Colonic mucosa (tissue), 4 donors: Measurements from ENCODE around the gene NR3C2. TPM values are rescaled to one million over a fixed set of nuclear protein-coding genes. Genes with fewer than 3 reads are reported as not detected.

Experiments used
- DNase-seq: peaks from one replicate; pipeline ENCODE4 v3.0.0-alpha.2; 2020
- H3K27ac ChIP-seq: fragments of 200-600 bp; one replicate; pipeline ENCODE4 v1.8.0; 2021
- H3K27me3 ChIP-seq: fragments of 200-600 bp; one replicate; pipeline ENCODE4 v1.8.0; 2021
- H3K36me3 ChIP-seq: fragments of 200-600 bp; one replicate; pipeline ENCODE4 v1.8.0; 2021
- H3K4me1 ChIP-seq: fragments of 200-600 bp; one replicate; pipeline ENCODE4 v1.8.0; 2021; ENCODE audit warnings: mild to moderate bottlenecking
- H3K4me3 ChIP-seq: fragments of 200-600 bp; one replicate; pipeline ENCODE4 v1.8.0; 2021
- H3K9ac ChIP-seq, 2 donors: one replicate each; pipeline ENCODE4 v1.7.0; 2013; ENCODE audit warnings: control low read depth in 2 of 2, low read depth in 2 of 2, low read length in 2 of 2
- H3K9me3 ChIP-seq: fragments of 200-600 bp; one replicate; pipeline ENCODE4 v1.8.0; 2021
- CTCF ChIP-seq: fragments of 200-600 bp; IDR thresholded peaks from one replicate; pipeline ENCODE4 v1.8.0; 2022; ENCODE audit warnings: antibody characterized with exemption, mild to moderate bottlenecking
- intact Hi-C: fragments of 100-400 bp; cut with DNase I; formaldehyde crosslinking; loops from one replicate; pipeline ENCODE4 v1.14.1; 2022
- total RNA-seq, 2 donors: library from RNA; stranded (reverse); fragmentation: NEBNext Ultra II Directional in 1 of 2; extraction: Animal tissue kit (Norgen Biotek cat#: 25700) in 1 of 2; gene quantifications; one replicate each; pipeline ENCODE4 v1.2.1, GENCODE V29; 2021
- donor health status: healthy.
- donor health status: DM: no; HTN: no; CAD: no.
- donor health status: DM: no; HTN: no; CAD: no.

NR3C2 gene
- total RNA-seq, 2 donors from 2014 or later = 74.8 to 96.0 TPM

- Histone ChIP-seq H3K4me3 (no peak overlapping the region), H3K36me3 (no peaks in the 10 kb centered on the region), H3K4me1 (no peaks in the 10 kb centered on the region), H3K27ac (no peak overlapping the region), H3K27me3 (no peaks in the 10 kb centered on the region), H3K9ac (no peak overlapping the region), H3K9me3 (no peaks in the 10 kb centered on the region)
- intact Hi-C loops = no loop called here
- no peak for TF ChIP-seq CTCF
- DNase-seq = no peak
Measured at GRCh38 chr4:148259841-148260240, 182.4 kb downstream of the NR3C2 start.

GRCh38 chr4:148258535-148258934, 183.7 kb downstream of the NR3C2 start:
- no peaks in the 10 kb centered on the region for H3K4me1 ChIP-seq
- H3K36me3 ChIP-seq = no peaks in the 10 kb centered on the region
- no peak overlapping the region for H3K9ac ChIP-seq
- no peaks in the 10 kb centered on the region for H3K27me3 ChIP-seq
- H3K27ac ChIP-seq = no peak overlapping the region
- H3K4me3 ChIP-seq = no peak overlapping the region
- intact Hi-C loops = no loop called here
- TF ChIP-seq CTCF = no peak
- no peak for DNase-seq
- no peaks in the 10 kb centered on the region for H3K9me3 ChIP-seq

- no peak for DNase-seq
- intact Hi-C loops = no loop called here
- no peak overlapping the region for H3K9ac ChIP-seq
- no peaks in the 10 kb centered on the region for H3K36me3 ChIP-seq
- no peak for TF ChIP-seq CTCF
- H3K9me3 ChIP-seq = no peaks in the 10 kb centered on the region
- H3K4me1 ChIP-seq = no peaks in the 10 kb centered on the region
- H3K27ac ChIP-seq = no peak overlapping the region
- no peak overlapping the region for H3K4me3 ChIP-seq
- no peaks in the 10 kb centered on the region for H3K27me3 ChIP-seq
Measured at GRCh38 chr4:148255344-148255720, 186.9 kb downstream of the NR3C2 start.

- no peak overlapping the region for H3K9ac ChIP-seq
Measured at GRCh38 chr4:148254621-148255343, 187.4 kb downstream of the NR3C2 start.

DNA sequence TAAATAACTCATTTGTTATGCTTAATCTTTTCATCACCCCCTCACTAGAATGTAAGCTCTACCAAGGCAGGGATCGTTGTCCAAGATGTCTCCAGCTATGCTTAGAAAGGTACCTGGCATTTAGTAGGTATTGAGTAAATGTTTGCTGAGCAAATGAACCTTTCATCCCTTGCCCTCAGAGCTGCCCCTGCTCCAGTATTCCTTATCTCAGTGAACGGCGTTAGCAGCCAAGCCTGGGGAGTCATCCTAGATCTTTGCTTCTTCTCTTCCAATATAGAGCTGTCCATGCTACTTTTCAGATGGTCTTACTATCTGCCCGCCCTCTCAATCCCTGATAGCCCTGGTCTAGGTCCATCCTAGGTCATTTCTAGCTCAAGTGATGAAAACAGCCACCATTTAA, 188.4 kb downstream of the NR3C2 start:
- DNase-seq = no peak
- Histone ChIP-seq H3K27me3 (no peaks in the 10 kb centered on the region), H3K4me3 (no peak overlapping the region), H3K9ac (no peak overlapping the region), H3K36me3 (no peaks in the 10 kb centered on the region), H3K9me3 (no peaks in the 10 kb centered on the region), H3K27ac (no peak overlapping the region), H3K4me1 (no peaks in the 10 kb centered on the region)
- intact Hi-C loops = no loop called here
- no peak for TF ChIP-seq CTCF

More at GRCh38 chr4:148254621-148255343, 187.4 kb downstream of the NR3C2 start:
- no peaks in the 10 kb centered on the region for H3K9me3 ChIP-seq
- intact Hi-C loops = no loop called here
- DNase-seq = no peak
- H3K36me3 ChIP-seq = no peaks in the 10 kb centered on the region
- TF ChIP-seq CTCF = no peak
- no peak overlapping the region for H3K27ac ChIP-seq
- no peaks in the 10 kb centered on the region for H3K4me1 ChIP-seq
- no peak overlapping the region for H3K4me3 ChIP-seq
- no peaks in the 10 kb centered on the region for H3K27me3 ChIP-seq
